ENCODE measurements around the gene TFE3.

- TF ChIP-seq POLR2A (IDR thresholded peaks at IDR 0.05; ENCODE audit: low read depth, low read length) (no peak), POLR2AphosphoS5 (IDR thresholded peaks at IDR 0.05; ENCODE audit: low read depth, low read length) (no peak), TAF1 (IDR thresholded peaks at IDR 0.05; ENCODE audit: borderline replicate concordance, low read depth, low read length) (no peak)
Measured at GRCh38 chrX:49059201-49059600, 16.0 kb upstream of the TFE3 start.

Measured in GM12892 (cell line).